Keratinocyte (primary cell): Measurements from ENCODE around the gene CACNA1B.
"Not testable (repeated sequence)": the region's sequence is repeated elsewhere in the genome, so short reads cannot be mapped to it uniquely, and the experiment has no call there.

Experiments used
- EZH2 ChIP-seq: IDR thresholded peaks from one replicate; pipeline ENCODE4 v1.6.1; 2012; ENCODE audit warnings: inconsistent platforms, mild to moderate bottlenecking, low read length, moderate library complexity
- TF ChIP-seq, protein P1 (sequence below), 3 experiments: IDR thresholded peaks in 1 of 3; conservative IDR thresholded peaks in 1 of 3; optimal IDR thresholded peaks in 1 of 3; 2 replicates in 2 of 3; 3 replicates in 1 of 3; pipeline versions ENCODE3 to v1.5.1; 2011; ENCODE audit warnings: low read length in 3 of 3, mild to moderate bottlenecking in 3 of 3, moderate library complexity in 2 of 3, control low read depth in 1 of 3, inconsistent platforms in 1 of 3; ENCODE audit not compliant: insufficient read depth in 2 of 3; ENCODE audit errors: extremely low read depth in 1 of 3

- TF ChIP-seq, protein P1, sequence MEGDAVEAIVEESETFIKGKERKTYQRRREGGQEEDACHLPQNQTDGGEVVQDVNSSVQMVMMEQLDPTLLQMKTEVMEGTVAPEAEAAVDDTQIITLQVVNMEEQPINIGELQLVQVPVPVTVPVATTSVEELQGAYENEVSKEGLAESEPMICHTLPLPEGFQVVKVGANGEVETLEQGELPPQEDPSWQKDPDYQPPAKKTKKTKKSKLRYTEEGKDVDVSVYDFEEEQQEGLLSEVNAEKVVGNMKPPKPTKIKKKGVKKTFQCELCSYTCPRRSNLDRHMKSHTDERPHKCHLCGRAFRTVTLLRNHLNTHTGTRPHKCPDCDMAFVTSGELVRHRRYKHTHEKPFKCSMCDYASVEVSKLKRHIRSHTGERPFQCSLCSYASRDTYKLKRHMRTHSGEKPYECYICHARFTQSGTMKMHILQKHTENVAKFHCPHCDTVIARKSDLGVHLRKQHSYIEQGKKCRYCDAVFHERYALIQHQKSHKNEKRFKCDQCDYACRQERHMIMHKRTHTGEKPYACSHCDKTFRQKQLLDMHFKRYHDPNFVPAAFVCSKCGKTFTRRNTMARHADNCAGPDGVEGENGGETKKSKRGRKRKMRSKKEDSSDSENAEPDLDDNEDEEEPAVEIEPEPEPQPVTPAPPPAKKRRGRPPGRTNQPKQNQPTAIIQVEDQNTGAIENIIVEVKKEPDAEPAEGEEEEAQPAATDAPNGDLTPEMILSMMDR (optimal IDR thresholded peaks at IDR 0.05 in 1 of 3, IDR thresholded peaks at IDR 0.05 in 1 of 3, conservative IDR thresholded peaks at IDR 0.05 in 1 of 3; ENCODE audit: extremely low read depth in 1 of 3, insufficient read depth in 2 of 3, low read length in 3 of 3): peak in 1 of 3 experiments; percentile 29
- TF ChIP-seq EZH2: not testable (repeated sequence)
These were observed 272.4 kb downstream of the CACNA1B start for GRCh38 chr9:138149672-138150656.
